HG03045 (cell line): ENCODE results near the gene DNAJB14.

Experiments used
- ATAC-seq: cut with Tn5 transposase; IDR thresholded peaks from one replicate; pipeline ENCODE4 v1.9.1; 2021; ENCODE audit warnings: mild to moderate bottlenecking, moderate library complexity; ENCODE audit not compliant: unreplicated experiment

The DNAJB14 gene

DNA sequence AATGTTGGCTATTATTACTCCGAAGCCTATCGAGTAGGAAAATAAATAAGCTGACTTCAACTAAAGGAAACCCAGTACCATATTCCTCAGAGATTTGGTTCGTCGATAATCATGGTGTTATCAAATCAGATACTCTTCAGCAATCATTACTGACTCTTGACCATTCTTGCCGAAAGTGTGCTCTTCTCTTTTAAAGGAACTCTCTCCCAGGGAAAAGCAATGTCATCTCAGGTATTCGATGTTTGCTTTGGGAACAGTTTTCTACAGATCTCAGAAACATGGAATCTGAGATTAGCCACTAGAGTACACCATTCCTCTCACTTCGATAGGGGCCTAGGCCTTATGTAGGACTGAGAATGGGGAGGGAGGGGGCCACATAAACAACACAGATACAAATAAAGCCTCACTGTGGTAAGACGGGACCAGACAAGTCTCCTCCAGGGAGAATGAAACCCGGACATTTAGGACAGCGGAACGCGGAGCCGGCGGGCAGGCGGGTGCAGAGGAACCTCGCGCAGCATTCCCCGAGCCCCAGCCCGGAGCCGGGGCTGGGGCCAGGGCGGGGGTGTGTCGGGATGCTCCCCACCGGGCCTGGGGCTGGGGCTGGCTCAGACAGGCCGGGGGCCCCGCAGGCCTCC, 581 bp downstream of the DNAJB14 start:
- ATAC-seq: peak; percentile 2

DNA sequence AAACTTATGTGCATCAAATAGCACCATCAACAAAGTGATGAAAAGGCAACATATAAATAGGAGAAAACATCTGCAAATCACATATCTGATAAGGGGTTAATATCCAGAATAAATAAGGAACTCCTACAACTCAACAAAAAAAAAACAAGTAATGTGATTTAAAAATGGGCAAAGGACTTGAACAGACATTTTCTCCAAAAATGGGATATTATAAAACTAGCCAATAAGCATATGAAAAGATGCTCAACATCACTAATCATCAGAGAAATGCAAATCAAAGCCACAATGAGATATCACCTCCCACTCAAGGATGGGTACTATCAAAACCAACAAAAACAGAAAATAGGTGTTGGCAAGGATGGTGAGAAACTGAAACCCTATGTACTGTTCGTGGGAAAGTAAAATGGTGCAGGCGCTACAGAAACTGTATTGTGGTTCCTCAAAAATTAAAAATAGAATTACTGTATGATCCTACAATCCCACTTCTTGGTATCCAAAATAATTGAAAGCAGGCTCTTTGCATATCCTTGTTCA, 2.4 kb downstream of the DNAJB14 start:
- ATAC-seq: no peak

DNA sequence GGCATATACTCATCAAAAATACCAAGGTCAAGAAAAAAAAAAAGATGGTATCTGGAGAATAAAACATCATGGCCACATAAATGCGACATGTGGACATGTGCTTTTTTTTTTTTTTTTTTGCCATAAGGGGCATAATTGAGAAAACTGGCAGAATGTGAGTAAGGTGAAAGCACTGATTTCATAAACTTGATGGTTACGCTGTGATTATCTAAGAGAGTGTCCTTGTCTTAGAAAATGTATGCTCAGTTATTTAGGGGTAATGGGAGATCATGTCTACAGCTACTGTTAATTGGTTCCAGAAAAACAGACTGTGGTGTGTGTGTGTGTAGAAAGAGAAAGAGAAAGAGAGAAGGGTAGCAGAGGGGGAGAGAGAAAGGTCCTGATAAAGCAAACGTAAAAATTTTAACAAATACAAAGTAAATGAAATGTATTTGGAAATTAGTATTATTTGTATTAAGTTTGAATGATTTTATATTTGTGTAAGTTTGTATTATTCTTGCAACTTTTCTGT, 8.1 kb downstream of the DNAJB14 start:
- no peak for ATAC-seq

DNA sequence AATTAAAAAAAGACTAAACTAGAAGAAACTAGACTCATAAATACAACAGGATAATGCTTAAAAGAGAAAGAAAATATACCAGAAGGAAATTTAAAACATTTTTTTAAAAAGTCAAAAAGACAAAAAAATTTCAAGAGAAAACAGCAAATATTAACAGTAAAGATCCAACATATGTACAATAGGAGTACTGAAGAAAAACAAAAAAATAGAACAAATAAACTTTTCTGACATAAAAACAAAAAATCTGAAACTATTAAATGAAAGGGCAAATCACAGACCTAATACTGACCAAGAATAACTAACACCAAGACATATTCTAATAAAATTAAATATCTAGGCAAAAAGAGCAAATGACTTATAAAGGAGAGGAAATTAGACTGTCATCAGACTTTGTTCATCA, 11.5 kb downstream of the DNAJB14 start:
- no peak for ATAC-seq

DNA sequence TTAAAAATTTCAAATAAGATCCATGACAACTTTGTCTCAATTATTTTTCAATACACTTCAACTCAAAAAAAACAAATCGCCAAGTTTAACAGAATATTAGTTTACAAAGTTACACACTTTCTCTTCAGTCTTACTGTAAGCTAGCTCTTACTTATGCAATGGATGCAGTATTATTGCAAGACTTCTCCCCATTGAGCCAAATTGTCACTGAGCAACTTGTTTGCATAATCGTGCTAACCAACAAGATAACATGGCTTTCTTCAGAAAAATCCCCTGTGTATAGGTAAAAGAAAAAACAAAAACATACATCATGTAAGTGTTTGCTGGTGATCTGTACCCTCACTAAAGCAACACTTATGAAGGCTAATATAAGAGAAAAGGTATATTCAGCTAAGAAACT, 18.9 kb downstream of the DNAJB14 start:
- ATAC-seq: no peak

DNA sequence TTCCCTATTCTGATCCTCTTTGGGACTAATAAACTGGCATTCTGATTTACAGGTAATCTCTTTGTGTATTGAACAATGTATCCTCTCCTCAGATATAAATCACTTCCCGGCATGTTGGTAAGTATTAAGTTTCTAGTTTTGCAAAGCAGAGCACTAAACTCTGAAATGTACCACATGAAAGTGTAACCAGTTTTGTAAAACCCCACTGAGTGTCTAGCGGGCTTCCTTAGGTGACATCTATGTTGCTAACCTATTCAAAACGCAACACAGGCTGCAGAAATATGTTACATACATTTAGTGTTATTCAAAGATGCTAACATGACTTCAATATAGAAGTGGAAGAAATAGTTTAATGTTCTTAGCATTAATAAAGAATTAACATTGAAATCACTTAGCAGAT, 25.2 kb downstream of the DNAJB14 start:
- ATAC-seq: no peak

DNA sequence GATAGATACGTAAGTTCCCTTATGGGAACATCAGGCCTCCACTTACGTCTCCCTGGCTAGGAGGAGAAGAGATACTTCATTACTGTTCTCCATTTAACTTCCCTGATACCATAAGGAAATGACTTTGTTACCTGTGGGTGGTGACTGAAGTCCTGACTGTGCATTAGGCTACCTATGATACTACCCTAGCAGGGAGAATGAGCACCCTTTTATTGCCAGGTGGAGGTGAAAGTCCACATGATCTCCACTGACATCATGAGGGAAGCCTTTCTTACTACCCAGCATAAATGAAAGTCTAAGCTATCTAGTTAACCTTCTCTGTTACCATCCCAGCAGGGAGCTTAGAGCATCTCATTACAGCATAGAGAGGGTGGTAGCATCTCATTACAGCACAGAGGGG, 27.8 kb downstream of the DNAJB14 start:
- ATAC-seq: no peak

DNA sequence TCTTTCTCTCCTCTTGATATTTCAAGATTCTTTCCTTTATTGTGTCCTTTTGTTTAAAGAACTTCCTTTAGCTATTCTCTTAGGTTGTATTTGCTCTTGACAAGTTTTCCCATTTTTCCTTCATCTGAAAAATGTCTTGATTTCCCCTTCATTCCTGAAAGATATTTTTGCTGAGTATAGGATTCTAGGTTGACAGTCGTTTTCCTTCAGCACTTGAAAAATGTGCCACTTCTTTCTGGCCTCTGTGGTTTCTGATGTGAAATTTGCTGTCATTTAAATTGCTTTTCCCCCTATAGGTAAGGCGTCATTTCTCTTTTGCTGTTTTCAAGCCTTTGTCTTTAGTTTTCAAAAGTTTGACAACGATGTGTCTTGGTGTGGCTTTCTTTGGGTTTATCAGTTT, 28.8 kb downstream of the DNAJB14 start:
- ATAC-seq: no peak

DNA sequence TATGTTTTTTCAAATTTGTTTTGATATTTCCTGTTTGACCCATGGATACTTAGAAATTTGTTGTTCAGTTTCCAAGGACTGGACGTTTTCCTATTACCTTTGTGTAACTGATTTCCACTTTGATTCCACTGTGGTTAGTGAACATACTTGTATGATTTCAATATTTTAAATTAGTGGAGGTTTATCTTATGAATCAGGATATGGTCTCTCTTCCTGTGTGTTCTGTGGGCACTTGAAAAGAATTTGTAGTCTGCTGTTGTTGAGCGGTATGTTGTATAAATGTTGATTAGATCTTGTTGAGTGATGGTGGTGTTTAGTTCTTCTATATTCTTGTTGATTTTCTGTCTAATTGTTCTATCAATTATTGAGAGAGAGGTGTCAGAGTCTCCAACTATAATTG, 31.0 kb downstream of the DNAJB14 start:
- ATAC-seq: no peak

DNA sequence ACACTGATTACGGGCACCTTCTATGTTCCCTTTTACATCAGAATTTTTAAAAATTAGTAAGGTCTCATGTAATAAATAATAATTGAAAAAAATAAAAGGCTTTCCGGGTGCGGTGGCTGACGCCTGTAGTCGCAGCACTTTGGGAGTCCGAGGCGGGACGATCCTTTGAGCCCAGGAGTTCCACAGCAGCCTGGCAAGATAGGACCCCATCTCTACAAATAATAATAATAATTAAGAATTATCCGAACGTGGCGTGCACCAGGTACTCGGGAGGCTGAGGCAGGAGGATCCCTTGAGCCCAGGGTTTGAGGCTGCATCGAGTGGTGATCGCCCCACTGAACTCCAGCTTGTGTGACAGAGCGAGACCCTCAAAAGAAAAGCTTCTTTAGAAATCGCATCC, 51.4 kb downstream of the DNAJB14 start:
- no peak for ATAC-seq

DNA sequence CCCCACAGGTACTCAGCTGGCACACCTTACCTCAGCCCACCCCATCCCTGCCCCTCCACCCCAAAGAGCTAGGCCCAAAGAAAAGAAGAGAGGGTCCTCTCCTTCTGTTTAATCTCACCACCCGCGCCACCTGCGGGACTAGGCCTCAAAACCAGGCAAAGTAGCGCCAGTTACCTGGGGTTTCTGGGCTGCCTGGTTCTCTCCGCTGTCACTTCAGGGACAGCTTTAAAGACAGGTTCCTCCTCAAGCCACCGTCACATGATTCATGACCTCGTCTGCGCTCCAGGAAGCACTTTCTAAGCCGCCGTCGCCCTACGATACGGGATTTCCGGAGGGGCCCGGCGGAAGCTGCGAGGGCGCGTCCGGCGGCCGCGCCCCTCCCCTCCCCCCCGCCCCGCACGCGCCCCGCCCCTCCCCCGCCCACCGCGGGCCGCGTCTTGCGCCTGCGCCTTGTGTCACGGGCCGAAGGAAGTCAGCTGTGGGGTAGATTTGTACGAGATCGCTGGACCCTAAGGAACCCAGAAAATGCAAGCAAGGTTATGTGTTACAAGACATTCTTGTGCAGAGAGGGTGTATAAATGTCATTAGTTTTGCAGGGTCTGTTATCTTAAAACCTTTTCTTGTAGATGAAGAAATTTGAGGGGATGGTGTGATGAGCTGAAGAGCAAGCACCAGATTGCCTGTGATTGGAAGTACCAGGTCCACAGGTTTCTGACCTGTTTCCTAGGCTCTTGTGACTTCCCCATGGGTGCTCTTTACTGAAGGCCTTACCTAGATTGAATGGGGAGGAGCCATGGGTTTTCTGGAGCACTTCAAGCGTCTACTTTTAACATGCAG, 52.0 kb downstream of the DNAJB14 start, which contains the start of gene LAMTOR3:
LAMTOR3 (minus strand) TSS at position 267 of the 837 bp plus-strand sequence. CDS start 464 bp downstream, outside the sequence.
- ATAC-seq: peak; percentile 100

DNA sequence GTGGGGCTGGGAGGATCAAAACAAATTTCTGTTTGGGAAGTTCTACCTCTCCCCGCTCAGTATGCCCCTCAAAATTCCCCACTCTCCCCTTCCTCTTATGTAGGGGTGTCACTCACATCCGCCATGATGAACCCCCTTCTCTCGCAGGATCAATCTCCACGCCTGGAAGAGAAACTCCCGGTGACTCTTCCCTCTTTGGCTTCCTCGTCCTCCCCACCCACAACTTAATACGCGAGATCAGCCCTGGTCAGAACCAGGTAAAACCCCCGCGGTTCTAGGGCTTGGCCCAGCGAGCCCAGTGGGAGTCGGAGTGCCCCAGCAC, 52.6 kb downstream of the DNAJB14 start:
- ATAC-seq: no peak

DNA sequence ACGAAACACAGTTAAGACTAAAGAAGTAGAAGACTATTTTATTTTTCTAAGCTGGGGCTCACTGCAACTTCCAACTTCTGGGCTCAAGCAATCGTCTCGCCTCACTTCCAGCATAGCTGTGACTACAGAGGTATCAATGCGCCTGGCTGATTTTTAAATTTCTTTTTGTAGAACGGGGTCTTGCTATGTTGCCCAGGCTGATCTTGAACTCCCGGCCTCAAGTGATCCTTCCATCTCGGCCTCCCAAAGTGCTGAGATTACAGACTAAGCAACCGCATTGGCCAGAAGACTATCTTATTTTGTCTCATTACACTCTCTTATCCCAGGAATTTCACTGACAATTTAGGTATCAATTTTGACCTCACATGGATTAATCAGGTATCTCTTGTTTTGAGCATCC, 53.4 kb downstream of the DNAJB14 start:
- ATAC-seq: no peak

DNA sequence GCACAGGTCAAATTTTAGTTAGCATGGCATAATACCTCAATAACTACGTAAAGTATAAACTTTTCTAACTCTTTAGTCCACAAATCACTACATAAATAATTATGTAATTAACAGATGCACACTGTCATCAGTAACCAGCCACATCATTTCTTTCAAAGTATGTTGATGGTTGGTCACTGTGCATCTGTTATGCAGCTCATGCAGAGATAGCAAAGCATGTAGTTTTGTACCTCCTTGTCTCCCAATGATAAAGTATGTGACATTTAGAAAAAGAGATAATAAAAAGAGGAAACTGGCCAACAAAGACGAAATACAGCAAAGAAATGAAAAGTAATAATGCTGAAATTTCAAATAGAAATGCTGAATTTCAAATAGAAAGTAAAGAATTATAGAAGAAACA, 55.1 kb downstream of the DNAJB14 start:
- ATAC-seq: no peak

DNA sequence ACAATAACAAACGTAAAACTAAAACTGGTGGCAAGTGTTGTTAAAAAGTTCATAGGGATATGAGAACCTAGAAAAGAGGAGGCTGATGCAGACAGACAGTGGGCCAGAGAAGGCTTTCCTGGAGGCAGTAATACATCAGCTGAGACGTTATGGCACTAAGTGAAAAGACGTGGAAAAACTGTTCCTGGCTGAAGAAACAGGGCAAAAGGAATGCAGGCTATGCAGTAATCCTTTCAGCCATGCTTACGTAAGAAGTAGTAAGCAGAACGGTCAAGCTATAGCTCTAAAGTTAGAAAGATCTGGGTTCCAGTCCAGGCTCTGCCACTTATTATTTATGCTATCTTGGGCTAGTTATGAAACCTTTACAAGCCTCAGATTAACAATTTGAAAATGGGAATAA, 58.6 kb downstream of the DNAJB14 start:
- no peak for ATAC-seq

DNA sequence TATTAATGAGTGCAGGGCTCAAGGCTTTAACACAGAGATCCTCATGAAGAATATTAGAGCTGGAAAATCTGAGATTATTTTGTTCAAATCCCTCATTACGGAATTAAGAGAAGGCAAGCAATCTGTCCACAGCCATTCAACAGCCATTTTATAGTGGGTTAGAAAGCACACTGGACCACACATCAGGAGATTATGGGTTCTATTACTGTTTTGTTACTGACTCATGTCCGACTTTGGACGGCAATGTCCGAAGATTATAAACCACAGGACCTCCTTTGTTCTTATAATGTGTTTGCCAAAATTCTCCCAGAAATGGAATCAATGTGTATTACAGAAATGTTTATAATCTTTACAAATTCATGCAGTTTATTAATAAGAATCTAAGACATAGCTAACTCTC, 60.3 kb downstream of the DNAJB14 start:
- no peak for ATAC-seq

DNA sequence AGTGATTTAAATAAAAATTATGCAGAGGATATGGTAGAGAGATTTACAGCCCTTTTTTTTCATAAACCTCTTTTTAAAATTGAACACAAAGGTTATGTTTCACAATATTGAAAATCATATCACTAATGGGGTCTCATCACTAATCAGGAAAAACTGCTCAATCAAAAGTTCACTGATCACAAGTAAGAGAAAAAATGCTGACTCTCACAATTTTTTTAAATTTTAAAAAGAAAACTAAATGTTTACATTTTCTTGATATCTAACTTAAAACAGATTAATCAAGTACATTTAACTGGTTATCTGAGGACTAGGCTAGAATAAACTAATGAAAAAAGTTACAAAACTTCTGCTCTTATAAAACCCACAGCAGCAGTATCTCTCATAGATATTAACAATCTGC, 60.7 kb downstream of the DNAJB14 start:
- ATAC-seq: no peak

DNA sequence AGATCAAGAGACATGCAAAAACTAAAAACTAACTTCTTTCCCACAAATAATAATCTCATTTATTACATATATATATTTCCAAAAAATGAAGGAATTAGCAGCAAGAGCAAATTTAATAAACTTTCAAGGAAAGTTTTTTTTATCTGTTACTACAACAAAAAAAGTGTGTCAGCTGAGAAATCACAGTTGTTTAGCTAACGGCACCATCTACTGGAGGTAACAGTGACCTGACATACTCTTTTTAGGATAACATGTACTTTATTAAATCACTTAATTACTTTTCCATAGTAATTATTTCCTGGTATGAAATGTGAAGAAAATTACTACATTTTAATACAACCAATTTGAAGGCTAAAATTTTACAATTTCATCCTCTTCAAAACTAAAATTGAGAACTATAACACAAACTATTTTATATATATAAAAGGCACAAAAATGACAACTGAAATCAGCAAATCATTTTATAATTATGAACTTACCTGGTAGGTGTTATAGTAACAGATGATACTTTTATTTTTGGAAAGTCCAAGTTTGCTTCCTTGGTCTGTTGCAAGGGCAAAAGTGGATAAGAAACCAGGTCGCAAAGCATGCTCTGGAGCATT, 61.3 kb downstream of the DNAJB14 start:
- no peak for ATAC-seq

DNA sequence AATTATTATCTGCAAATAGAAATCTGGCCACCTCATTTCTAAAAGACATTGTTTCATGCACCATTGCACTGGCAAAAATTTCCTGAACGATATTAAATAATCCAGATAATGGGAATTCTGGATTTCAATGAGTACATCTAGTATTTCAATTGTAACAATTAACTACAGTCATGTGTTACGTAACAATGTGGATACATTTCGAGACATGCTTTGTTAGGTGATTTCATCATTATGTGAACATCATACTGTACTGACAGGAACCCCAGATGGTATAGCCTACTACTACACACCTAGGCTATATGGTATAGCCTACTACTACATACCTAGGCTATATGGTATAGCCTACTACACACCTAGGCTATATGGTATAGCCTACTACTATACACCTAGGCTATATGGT, 67.0 kb downstream of the DNAJB14 start:
- no peak for ATAC-seq

DNA sequence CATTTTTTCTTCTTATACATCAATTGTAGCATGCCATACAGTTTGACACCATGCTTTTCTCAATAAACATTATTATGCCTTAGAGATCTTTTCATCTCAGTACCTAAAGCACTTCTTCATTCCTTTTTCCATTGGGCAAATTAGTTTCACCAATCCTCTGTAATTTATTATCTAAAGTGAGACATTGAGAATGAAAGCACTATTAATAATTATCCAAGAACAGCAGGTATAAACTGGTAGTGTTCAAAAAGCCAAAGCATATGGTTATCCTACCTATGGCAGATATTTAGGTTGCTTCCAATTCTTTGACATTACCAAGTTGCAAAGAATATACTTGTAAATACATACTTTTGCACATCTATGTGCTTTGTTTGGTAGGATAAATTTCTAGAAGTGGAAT, 67.8 kb downstream of the DNAJB14 start:
- no peak for ATAC-seq

DNA sequence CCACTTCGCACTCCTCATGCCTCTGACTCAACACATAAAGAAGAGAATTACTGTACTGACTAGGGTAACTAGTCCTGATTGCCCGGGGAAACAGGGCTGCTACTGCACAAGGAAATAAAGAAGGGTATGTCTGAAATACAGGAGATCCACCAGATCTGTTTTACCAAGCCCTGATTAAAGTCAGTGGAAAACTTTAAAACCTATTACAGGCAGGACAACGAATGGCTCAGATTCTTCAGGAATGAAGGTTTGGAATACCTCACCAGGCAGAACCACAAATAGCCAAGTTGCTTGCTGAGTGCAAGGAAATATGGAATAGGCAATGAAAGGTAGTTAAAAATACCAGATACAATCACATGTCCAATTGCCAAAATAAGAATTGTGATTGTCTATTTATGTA, 69.5 kb downstream of the DNAJB14 start:
- ATAC-seq: no peak

DNA sequence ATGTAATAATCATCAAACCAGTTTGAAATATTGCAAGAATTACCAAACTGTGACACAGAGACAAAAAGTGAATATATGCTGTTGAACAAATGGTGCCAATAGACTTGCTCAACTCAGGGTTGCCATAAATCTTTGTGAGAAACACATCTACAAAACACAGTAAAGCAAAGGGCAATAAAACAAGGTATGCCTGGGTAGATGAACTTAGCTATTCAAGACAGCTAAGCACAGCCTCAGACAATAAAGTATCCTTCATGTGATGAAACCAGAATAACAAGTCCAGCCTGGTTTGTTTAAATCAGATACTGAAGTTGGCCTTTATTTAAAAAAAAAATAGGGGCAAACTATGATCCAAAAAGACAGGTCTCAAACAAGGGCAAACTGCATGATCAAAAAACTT, 71.3 kb downstream of the DNAJB14 start:
- no peak for ATAC-seq
